ENCODE data around the gene NADK. TPM values are rescaled to one million over a fixed set of nuclear protein-coding genes. Genes with fewer than 3 reads are reported as not detected.

The NADK gene
- total RNA-seq, 2 donors from 2014 or later: 64.5 to 91.1 TPM

DNA sequence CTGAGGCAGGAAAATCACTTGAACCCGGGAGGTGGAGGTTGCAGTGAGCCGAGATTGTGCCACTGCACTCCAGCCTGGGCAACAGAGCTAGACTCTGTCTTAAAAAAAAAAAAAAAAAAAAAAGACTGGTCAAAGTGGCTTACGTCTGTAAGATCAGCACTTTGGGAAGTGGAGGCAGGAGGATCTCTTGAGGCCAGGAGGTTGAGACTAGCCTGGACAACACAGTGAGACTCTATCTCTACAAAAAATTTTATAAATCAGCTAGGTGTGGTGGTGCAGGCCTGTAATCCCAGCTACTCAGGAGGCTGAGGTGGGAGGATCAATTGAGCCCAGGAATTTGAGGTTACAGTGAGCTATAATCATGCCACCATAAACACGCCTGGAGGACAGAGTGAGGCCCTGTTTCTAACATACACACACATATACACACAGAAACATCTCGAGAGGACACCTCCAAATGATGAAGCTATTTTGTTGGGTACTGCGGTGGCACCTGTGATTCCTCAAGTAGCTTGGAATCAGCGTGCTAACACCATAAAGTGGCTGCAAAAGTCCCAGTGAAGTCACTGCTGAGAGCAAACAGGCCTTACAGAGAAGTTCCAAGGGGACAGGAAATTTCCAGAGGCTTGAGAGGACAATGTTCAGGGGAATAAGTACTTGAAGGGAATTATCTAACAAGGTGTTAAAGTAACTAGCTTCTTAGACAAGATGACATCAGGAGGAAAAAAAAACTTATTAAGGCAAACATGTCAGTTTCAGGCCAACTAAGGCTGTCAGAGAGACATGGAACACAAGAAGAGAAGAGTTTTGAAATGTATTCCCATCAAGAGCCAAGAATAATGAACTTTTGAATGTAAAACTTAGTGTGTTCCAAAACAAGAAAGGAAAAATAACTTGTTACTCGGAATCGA is 1.3 kb downstream of the NADK start:
- Histone ChIP-seq H3K9me3 (no peaks in the 10 kb centered on the region), H3K27me3 (replicated peaks; ENCODE audit: insufficient read depth) (no peaks in the 10 kb centered on the region), H3K4me1 (replicated peaks) (peaks cover 12% of the 10 kb centered on the region), H3K36me3 (no peaks in the 10 kb centered on the region), H3K4me3 (peak overlapping the region; percentile 81 to 86), H3K27ac (peak overlapping the region; percentile 81 to 85)
- intact Hi-C loops (cut with DNase I): loop anchor here (5.0 kb wide), 1 partner anchor 115 kb away; the partner anchor contains the start of gene GNB1
- TF ChIP-seq POLR2AphosphoS5 (IDR thresholded peaks at IDR 0.05) (no peak), POLR2A (IDR thresholded peaks at IDR 0.05) (no peak)
- TF ChIP-seq, protein P1, sequence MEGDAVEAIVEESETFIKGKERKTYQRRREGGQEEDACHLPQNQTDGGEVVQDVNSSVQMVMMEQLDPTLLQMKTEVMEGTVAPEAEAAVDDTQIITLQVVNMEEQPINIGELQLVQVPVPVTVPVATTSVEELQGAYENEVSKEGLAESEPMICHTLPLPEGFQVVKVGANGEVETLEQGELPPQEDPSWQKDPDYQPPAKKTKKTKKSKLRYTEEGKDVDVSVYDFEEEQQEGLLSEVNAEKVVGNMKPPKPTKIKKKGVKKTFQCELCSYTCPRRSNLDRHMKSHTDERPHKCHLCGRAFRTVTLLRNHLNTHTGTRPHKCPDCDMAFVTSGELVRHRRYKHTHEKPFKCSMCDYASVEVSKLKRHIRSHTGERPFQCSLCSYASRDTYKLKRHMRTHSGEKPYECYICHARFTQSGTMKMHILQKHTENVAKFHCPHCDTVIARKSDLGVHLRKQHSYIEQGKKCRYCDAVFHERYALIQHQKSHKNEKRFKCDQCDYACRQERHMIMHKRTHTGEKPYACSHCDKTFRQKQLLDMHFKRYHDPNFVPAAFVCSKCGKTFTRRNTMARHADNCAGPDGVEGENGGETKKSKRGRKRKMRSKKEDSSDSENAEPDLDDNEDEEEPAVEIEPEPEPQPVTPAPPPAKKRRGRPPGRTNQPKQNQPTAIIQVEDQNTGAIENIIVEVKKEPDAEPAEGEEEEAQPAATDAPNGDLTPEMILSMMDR (IDR thresholded peaks at IDR 0.05): no peak
- 66% methylated on average over 9 of the region's 9 CpGs for WGBS
- DNase-seq (ENCODE audit: low spot score): no peak

GRCh38 chr1:1775327-1776226 is 2.7 kb downstream of the NADK start:
- WGBS: 63% methylated on average over 11 of the region's 11 CpGs
- Histone ChIP-seq H3K4me3 (no peak overlapping the region), H3K36me3 (no peaks in the 10 kb centered on the region), H3K4me1 (replicated peaks) (peaks cover 9% of the 10 kb centered on the region), H3K9me3 (no peaks in the 10 kb centered on the region), H3K27ac (peak overlapping the region; percentile 1 to 27), H3K27me3 (replicated peaks; ENCODE audit: insufficient read depth) (no peaks in the 10 kb centered on the region)
- TF ChIP-seq POLR2AphosphoS5 (IDR thresholded peaks at IDR 0.05) (no peak), POLR2A (IDR thresholded peaks at IDR 0.05) (no peak)
- TF ChIP-seq, protein P1 (IDR thresholded peaks at IDR 0.05): no peak
- intact Hi-C loops (cut with DNase I): loop anchor here (5.0 kb wide), 1 partner anchor 117 kb away; the partner anchor contains the start of gene GNB1
- no peak for DNase-seq (ENCODE audit: low spot score)

- H3K9me3 ChIP-seq: no peaks in the 10 kb centered on the region
- H3K36me3 ChIP-seq: no peaks in the 10 kb centered on the region
- H3K4me3 ChIP-seq: no peak overlapping the region
- peaks cover 9% of the 10 kb centered on the region for H3K4me1 ChIP-seq (replicated peaks)
- H3K27ac ChIP-seq: no peak overlapping the region
- DNase-seq (ENCODE audit: low spot score): no peak
- WGBS: 93% methylated on average over 4 of the region's 4 CpGs
- no peak for TF ChIP-seq POLR2A (IDR thresholded peaks at IDR 0.05)
- TF ChIP-seq, protein P1 (IDR thresholded peaks at IDR 0.05): no peak
- intact Hi-C loops (cut with DNase I): no loop called here
- no peaks in the 10 kb centered on the region for H3K27me3 ChIP-seq (replicated peaks; ENCODE audit: insufficient read depth)
Observed at GRCh38 chr1:1773874-1774273, 4.4 kb downstream of the NADK start.

DNA sequence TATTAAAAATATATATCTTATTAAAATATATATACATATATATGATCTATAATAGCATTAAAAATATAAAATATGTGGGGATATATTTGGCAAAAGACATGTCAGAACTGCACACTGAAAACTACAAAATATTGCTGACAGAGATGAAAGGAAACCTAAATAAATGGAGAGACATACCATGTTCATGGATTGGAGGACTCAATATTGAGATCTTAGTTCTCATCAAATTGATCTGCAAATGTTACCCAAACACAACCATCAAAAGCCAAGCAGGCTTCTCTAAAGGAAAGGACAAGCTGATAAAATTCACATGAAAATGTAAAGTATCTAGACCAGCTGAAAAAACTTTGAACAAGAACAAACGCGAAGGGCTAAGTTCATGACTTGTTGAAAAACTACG is 7.2 kb downstream of the NADK start:
- WGBS: 99% methylated on average over 3 of the region's 3 CpGs
- no peaks in the 10 kb centered on the region for H3K36me3 ChIP-seq

More for the DNA sequence above, 7.2 kb downstream of the NADK start:
- no peak overlapping the region for H3K4me3 ChIP-seq
- TF ChIP-seq POLR2AphosphoS5 (IDR thresholded peaks at IDR 0.05) (no peak), POLR2A (IDR thresholded peaks at IDR 0.05) (no peak)
- TF ChIP-seq, protein P1 (IDR thresholded peaks at IDR 0.05): no peak
- peaks cover 6% of the 10 kb centered on the region for H3K4me1 ChIP-seq (replicated peaks)
- intact Hi-C loops (cut with DNase I): no loop called here
- H3K27me3 ChIP-seq (replicated peaks; ENCODE audit: insufficient read depth): no peaks in the 10 kb centered on the region
- no peak for DNase-seq (ENCODE audit: low spot score)
- no peak overlapping the region for H3K27ac ChIP-seq
- no peaks in the 10 kb centered on the region for H3K9me3 ChIP-seq

Measured in prostate gland (tissue), 2 donors.